ENCODE data around the gene SH2D3A. TPM values are rescaled to one million over a fixed set of nuclear protein-coding genes. Genes with fewer than 3 reads are reported as not detected.

The SH2D3A gene
- total and polyA plus RNA-seq, 2 of the 8 experiments (the other 6 are each of a cell fraction or from before 2014, with no cell fraction given) = 14.5 to 22.1 TPM

- TF ChIP-seq RNF2 (IDR thresholded peaks at IDR 0.05; ENCODE audit: borderline replicate concordance, low read depth, low read length, missing control alignments, poor library complexity, severe bottlenecking) (no peak), RXRA (IDR thresholded peaks at IDR 0.05; ENCODE audit: insufficient read depth, low read depth, low read length) (no peak), SP4 (IDR thresholded peaks at IDR 0.05; ENCODE audit: low read length) (peak; percentile 92), KDM4A (IDR thresholded peaks at IDR 0.05; ENCODE audit: low read depth, low read length, severe bottlenecking) (no peak), NANOG (IDR thresholded peaks at IDR 0.05; ENCODE audit: insufficient read depth, low read depth, low read length, poor library complexity, severe bottlenecking) (no peak), MAX (IDR thresholded peaks at IDR 0.05) (peak; percentile 97), HDAC6 (IDR thresholded peaks at IDR 0.05; ENCODE audit: low read depth, low read length) (no peak), EGR1 (IDR thresholded peaks at IDR 0.05; ENCODE audit: borderline replicate concordance, low read depth, low read length) (no peak)
- TF ChIP-seq, protein P1, sequence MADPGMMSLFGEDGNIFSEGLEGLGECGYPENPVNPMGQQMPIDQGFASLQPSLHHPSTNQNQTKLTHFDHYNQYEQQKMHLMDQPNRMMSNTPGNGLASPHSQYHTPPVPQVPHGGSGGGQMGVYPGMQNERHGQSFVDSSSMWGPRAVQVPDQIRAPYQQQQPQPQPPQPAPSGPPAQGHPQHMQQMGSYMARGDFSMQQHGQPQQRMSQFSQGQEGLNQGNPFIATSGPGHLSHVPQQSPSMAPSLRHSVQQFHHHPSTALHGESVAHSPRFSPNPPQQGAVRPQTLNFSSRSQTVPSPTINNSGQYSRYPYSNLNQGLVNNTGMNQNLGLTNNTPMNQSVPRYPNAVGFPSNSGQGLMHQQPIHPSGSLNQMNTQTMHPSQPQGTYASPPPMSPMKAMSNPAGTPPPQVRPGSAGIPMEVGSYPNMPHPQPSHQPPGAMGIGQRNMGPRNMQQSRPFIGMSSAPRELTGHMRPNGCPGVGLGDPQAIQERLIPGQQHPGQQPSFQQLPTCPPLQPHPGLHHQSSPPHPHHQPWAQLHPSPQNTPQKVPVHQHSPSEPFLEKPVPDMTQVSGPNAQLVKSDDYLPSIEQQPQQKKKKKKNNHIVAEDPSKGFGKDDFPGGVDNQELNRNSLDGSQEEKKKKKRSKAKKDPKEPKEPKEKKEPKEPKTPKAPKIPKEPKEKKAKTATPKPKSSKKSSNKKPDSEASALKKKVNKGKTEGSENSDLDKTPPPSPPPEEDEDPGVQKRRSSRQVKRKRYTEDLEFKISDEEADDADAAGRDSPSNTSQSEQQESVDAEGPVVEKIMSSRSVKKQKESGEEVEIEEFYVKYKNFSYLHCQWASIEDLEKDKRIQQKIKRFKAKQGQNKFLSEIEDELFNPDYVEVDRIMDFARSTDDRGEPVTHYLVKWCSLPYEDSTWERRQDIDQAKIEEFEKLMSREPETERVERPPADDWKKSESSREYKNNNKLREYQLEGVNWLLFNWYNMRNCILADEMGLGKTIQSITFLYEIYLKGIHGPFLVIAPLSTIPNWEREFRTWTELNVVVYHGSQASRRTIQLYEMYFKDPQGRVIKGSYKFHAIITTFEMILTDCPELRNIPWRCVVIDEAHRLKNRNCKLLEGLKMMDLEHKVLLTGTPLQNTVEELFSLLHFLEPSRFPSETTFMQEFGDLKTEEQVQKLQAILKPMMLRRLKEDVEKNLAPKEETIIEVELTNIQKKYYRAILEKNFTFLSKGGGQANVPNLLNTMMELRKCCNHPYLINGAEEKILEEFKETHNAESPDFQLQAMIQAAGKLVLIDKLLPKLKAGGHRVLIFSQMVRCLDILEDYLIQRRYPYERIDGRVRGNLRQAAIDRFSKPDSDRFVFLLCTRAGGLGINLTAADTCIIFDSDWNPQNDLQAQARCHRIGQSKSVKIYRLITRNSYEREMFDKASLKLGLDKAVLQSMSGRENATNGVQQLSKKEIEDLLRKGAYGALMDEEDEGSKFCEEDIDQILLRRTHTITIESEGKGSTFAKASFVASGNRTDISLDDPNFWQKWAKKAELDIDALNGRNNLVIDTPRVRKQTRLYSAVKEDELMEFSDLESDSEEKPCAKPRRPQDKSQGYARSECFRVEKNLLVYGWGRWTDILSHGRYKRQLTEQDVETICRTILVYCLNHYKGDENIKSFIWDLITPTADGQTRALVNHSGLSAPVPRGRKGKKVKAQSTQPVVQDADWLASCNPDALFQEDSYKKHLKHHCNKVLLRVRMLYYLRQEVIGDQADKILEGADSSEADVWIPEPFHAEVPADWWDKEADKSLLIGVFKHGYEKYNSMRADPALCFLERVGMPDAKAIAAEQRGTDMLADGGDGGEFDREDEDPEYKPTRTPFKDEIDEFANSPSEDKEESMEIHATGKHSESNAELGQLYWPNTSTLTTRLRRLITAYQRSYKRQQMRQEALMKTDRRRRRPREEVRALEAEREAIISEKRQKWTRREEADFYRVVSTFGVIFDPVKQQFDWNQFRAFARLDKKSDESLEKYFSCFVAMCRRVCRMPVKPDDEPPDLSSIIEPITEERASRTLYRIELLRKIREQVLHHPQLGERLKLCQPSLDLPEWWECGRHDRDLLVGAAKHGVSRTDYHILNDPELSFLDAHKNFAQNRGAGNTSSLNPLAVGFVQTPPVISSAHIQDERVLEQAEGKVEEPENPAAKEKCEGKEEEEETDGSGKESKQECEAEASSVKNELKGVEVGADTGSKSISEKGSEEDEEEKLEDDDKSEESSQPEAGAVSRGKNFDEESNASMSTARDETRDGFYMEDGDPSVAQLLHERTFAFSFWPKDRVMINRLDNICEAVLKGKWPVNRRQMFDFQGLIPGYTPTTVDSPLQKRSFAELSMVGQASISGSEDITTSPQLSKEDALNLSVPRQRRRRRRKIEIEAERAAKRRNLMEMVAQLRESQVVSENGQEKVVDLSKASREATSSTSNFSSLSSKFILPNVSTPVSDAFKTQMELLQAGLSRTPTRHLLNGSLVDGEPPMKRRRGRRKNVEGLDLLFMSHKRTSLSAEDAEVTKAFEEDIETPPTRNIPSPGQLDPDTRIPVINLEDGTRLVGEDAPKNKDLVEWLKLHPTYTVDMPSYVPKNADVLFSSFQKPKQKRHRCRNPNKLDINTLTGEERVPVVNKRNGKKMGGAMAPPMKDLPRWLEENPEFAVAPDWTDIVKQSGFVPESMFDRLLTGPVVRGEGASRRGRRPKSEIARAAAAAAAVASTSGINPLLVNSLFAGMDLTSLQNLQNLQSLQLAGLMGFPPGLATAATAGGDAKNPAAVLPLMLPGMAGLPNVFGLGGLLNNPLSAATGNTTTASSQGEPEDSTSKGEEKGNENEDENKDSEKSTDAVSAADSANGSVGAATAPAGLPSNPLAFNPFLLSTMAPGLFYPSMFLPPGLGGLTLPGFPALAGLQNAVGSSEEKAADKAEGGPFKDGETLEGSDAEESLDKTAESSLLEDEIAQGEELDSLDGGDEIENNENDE (IDR thresholded peaks at IDR 0.05; ENCODE audit: insufficient replicate concordance, low read length) = no peak
These were observed 13.8 kb downstream of the SH2D3A start (continued) for GRCh38 chr19:6753178-6754031.

Measured in H1 (cell line).